HG02981 (cell line): Measurements from ENCODE around the gene TMEM250.
"Not testable (repeated sequence)": the region's sequence is repeated elsewhere in the genome, so short reads cannot be mapped to it uniquely, and the experiment has no call there.

Experiments
- ATAC-seq: cut with Tn5 transposase; IDR thresholded peaks from one replicate; pipeline ENCODE4 v1.9.1; 2021; ENCODE audit warnings: mild to moderate bottlenecking, moderate library complexity; ENCODE audit not compliant: unreplicated experiment

The TMEM250 gene

DNA sequence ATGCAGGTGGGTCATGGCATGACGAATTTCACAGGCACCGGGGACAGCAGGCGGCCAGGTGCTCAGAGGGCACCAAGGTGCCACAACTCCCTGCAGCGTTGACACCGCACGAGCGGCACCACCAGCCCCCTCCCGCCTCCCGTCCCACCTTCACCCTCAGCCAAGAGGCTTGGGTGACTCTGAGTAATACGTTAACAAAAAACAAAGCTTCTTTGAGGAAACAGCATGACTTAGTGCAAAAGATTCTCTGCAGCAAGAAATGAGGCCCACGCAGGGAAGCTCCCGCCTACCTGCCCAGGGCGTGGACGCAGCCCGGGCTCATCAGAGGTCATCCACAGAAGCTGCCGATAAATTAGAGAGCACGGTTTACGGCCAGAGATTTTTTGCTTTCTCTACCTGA, 4.1 kb downstream of the TMEM250 start:
- no peak for ATAC-seq

DNA sequence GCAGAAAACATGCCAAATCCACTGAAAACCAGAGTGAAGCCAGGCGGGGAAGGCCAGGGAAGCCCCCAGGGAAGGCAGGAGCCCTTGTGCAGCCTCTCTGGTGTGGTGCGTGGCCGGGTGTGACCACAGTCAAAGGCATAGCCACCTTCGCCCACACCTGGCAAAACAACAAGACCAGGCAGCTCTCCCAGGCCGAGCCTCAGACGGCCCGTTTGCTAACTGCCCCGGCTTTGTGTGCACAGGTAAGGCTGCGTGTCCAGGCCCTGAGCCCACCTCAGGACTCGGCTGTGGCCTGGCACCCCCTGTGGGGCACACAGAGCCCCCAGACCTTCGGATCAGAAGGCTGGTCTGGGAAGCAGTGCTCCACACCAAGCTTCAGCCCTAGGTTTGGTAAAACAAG, 6.1 kb downstream of the TMEM250 start:
- ATAC-seq: no peak

DNA sequence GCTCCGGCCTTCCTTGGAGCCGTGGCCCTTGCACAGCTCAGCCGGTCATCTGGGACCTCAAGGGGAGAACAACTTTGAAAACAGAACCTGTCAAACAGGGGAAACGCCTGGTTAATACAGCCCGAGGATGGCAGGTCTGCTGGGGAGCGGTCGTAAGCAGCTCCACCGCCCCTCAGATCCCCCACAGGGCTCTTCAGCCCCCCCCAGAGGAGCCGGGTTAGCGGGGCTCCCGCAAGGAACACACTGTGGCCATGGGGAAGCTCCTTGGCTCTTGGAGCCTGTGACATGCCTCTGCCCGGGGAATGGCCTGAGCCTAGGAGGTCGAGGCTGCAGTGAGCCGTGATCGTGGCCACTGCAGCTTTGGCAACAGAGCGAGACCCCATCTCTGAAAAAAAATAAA, 6.8 kb downstream of the TMEM250 start:
- ATAC-seq: no peak

DNA sequence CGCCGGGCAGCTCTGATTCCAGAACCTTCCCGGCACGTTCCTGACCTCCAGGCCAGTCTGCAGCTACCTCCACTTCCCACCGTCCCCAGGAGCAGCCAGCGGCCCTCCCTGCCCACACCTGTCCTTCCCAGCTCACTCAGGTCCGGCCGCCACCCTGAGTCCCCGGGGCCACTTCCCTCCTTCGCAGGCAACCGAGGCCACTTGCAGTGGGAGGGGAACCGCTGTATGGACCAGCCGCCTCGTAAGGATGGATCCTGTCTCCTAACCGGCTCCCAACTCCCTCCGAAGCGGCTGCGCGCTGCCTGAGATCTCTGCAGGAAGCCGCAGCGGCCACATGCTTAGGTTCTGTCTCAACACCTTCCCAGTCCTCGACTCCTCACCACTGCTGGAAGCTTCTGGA, 7.5 kb downstream of the TMEM250 start:
- ATAC-seq: no peak

DNA sequence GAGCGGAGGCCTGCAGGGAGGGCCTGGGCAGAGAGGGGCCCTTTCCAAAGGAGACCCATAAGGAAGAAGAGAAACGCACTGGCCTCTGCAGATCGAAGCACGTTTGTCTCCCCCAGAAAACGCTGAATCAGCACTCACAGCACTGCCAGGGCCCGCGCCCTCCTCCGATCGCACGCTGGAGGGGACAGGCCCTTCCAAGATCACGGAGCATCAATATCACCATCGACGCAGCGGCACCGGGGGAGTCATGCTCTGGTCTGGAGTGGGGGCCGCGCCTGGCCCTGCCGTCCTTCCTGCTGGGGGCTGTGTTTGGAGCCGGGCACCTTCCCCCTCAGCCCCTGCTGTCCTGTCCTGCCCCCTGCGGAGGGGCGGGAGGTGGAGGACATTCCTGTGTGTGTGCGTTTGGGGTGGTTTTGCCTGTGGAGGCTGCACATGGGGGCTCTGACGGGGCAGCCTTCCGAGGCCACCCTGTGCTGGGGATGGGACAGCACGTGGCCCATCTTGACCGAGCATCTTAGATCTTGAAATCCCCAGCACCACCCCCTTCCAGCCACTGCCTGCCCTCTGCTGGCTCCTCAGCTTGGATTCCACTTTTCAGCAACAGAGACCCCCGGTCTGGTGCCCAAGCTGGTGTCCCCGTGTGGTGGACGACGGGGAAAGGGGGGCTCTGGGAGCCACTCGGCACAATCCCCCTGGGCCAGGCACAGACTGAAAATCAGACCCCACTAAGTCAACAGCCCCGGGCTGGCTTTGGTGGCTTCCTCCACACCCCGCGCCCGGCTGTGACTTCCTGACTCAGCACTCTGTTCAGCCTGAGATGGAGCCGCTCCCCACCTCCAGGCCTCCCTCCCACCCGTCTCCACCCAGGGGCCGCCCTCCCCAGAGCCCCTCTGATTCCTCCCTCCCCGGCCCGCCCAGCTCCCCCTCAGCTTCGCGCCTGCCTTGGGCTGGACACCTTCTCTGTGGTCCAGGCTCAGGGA, 8.3 kb downstream of the TMEM250 start:
- peak; percentile 2 for ATAC-seq

DNA sequence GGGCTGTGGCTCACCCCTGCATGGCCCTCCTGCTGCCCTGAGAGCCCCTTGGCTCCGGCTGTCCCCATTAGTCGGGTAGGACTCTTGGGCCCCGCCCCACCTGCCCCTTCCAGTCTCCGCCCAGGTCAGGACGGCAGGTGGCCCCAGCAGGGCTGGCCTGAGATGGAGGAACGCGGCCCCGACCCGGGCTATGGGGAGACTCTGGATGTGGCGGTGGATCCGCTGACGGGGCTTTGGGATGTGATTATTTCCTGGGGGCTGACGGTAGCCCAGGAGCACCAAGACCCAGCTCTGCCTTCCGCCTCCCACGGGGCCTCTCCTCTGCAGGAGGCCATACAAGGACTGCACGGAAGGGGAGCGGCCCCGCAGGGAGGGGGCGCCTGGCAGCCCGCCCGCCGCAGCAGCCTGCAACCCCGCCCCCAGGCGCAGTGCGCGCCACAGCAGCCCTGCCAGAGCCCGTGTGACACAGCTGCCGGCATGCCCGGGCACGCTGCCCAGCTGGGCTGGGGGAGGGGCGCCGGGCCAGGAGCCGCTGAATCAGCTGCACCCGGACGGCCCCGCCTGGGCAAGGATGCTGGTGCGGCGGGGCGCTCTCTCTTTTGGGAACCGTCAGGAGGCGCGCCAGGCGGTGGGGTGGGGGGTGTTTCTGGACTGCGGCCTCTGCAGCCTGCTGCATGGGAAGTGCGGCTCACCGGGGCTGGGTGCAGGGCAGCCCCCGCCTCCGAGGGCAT, 9.2 kb downstream of the TMEM250 start:
- peak; percentile 63 for ATAC-seq

DNA sequence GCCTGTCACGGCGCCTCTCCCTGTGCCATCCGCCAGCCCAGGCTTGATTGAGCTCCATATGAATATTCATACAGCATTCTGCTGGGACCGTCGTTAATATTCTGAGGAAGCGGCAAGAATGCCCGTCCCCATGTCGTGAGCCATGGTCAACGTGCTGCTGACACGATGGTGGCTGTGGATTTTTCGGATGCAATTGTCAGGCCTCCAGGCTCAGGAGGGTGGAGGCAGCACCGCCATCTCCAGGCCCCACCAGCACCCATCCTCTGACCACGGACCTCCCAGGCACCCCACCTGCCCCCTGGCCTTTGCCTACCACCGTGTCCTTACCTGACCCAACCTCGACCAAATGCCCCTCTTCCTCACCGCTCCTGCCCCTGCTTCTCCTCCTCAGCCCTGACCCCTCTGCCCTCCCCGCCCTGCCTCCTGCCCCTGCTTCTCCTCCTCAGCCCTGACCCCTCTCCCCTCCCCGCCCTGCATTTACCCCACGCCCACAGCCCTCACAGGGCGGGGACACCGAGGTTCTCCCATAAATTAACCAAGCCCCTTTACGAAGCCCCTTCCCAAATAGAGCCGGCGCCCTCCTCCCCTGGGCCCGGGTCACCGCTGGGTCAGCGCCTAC, 9.9 kb downstream of the TMEM250 start:
- ATAC-seq: no peak

DNA sequence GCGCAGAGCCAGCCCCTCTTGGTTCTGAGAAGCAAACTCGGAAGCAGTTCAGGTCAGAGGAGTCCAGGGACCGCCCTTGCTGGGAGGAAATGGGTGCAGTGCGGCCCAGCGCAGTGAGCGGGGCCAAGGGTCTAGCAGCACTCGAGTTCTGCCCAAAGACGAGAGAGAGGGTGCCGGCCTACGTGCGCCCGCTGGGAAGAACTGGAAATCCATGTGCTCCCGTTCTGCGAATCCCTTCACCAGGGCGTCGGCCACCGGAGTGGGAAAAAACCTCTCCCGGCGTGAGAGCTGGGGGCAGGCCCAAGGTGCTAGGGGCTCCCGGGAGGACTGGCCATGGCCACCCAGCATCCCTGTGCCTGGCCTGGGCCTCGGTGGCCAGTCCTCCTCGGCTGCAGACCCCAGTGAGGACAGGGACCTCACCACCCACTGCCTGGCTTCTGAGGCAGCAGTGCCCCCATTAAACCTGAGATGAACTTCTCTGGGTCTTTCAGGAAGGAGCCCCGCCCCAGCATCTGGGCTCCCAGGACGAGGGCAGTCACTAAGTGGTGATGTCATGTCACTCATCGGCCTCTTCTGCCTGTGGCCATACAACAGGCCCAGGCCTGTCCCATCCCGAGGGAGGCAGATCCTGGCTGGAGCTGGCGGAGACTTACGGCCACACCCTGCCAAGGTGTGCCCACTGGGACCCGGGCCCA, 10.6 kb downstream of the TMEM250 start:
- ATAC-seq: no peak

DNA sequence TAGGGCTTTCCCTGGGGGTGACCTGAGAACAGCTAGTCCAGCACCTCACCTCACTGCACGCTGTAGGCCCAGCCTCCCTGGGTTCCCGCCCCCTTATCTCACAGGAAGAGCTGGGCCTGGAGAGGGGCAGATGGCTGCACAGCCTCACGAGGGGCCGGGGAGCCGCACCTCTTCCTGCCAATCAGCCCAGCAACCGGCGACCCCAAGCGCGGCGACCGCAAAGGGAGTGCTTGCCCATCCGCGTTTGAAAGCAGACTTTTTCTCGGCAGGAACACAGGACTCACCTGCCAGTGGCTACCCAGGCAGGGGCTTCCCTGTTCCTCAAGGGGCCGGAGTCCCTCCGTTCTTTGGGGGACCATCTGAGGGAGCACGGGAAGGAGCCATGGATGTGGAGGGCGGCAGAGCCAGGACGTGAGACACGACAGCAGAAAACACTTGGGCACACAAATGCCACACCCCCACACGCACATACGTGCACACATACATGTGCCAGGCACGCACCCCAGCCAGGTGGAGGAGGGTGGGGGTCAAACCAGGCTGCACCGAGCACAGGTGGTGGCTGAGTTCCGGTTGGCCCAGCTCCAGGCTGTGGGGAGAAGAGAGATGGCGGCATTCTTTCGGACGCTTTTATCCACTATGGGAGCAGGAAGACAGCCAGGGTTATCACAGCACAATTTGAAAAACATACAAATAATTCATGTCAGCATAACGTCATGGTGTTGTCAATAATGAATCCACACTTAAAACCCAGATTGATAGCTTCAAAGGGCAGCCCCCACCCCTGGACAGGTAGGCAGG, 11.3 kb downstream of the TMEM250 start:
- ATAC-seq: no peak

DNA sequence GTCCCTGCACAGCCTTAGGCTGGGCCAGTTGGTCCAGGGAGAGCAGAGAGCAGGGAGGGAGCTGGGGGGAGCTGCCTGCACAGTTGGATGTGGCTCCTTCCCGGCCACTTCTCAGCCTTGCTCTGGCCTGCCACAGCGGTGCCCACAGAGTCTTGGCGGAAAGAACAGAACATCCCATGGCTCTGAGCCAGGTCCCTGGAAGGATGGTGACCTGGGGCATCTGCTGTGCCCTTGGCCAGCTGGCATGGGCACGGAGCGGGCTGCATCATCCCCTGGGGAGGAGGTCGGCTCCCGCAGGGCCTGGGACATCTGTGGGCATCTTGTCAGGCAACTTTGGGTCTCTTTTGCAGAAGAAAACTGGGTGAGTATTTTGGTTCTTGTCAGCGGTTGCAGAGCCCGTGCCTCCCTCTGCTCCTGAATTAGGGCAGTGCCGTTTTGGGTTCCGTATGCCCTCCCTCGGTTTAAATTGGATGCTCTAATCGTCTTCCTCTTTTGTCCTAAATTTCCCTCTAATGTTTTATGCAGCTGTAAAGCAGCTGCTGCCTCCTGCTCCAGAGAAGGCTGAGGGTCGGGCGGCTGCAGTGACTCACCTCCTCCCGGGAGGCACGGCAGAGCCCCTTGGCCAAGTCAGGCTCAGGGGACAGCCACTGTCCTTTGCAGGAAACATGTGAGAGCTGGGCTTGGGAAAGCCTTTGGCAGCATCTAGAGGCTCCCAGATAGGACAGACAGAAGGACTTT, 13.1 kb downstream of the TMEM250 start:
- ATAC-seq: no peak

DNA sequence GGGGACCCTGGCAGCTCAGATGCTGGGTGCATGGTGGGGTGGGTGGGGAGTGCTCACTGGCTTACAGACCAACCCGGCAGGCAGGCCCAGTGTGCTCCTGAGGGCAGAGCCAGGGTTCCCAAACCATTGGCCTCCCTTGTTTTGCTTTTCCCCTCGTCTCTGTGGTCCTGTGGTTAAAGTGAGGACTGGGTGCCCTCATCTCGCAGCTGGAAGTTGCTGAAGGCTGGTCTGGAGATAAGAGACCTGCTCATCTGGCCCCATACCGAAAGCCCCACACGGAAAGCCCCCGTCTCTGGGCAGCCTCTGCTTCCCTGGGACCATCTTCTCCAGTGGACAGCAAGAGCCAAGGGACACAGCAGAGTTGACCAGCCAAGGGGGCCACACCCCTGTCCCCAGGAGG, 13.8 kb downstream of the TMEM250 start:
- no peak for ATAC-seq

DNA sequence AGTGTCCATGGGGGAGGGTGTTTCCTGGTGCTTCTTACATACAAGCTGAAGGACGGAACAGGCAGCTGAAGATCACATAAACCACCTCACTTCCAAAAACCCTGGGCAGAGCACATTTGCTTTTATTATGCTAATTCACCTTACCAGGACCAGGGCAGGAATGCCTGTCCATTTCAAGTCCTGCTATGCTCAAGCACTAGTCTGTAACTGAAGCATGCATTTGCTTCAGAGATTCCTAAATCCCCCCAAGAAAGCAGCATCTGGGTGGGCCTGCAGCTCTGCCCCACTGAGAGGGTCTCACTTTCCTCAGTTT, 14.2 kb downstream of the TMEM250 start:
- ATAC-seq: no peak

DNA sequence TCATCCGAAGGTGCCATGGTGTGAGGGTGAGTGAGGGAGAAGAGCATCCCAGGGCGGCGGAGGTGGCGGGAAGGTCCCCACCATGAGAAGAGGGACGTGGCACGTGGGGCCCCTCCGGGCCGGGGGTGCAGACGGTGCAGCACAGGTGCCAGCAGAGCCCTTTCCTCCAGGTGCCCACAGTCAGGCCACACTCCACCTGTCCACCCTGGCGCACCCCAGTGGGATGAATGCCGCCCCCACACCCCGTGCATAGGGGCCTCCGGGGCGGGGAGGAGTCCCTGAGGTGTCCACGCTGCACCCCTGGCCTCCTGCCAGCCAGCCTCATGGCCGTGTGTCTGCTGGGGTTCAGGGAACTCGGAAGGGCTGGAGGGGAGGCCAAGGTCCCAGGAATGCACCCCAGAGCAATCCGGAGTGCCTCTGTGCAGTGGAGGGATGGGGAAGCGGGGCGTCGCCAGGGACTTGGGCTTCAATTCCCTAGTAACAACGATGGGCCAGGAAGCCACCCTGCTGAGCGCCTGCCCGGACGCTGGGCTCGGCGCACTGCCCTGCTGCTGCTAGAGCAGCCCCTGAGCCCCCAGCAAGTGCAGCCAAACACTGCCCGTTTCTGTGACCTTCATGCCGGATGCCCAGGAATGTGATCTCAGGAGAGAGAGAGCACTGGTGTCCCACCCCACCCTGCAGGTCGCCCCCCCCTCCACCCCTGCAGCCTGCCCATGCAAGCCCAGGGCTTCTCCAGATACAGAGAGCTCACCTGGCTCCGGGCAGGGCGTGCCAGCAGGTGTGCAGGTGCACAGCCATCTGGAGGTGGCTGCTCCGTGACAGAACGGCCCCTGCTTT, 14.8 kb downstream of the TMEM250 start:
- no peak for ATAC-seq

DNA sequence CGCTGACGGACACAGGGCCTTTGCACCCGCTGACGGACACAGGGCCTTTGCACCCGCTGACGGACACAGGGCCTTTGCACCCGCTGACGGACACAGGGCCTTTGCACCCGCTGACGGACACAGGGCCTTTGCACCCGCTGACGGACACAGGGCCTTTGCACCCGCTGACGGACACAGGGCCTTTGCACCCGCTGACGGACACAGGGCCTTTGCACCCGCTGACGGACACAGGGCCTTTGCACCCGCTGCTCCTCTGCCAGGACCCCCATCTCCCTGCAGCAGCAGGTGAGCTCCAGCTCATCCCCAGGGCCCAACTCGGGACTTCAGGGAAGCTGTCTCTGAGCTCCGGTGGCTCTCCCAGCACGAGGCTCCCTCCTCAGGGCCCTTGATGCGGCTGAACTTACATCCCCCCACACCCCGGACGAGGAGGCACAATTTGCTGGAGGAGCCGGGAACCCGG, 17.0 kb downstream of the TMEM250 start:
- not testable (repeated sequence) for ATAC-seq

DNA sequence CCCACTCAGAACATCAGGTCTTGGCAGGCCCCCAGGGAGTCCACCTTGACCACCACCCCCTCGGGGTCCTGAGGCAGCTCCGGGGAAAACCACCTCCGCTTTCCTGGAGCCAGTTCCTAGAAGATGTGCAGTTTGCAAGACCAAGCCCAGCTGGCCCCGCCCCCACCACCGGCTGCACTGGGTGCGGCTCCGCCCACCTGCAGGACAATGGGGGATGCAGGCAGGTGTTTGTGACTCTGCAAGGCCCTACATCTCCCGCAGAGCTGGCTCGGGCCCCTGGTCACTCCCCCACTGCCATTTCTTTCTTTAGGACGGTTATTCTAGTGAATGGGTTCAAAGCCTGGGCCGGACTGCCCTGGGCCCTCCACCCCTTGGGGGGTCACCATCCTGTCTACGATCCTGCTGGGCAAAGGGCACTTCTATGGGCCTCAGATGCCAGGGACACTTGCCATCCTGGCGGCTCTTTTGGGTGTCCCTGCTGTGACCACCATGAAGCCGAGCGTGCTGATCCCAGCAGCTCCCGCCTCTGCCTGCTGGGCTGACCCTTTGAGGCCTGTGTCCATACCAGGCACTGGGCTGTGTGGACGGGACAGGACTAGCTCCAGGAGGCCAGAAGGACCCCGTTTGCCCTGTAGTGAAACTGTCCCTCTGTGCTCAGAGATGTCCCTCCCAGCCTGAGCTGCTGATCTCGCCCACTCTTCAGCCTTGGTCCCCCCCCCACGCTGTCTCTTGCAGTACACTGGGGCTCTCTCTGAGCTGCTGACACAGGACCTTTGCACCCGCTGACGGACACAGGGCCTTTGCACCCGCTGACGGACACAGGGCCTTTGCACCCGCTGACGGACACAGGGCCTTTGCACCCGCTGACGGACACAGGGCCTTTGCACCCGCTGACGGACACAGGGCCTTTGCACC, 17.7 kb downstream of the TMEM250 start:
- no peak for ATAC-seq

DNA sequence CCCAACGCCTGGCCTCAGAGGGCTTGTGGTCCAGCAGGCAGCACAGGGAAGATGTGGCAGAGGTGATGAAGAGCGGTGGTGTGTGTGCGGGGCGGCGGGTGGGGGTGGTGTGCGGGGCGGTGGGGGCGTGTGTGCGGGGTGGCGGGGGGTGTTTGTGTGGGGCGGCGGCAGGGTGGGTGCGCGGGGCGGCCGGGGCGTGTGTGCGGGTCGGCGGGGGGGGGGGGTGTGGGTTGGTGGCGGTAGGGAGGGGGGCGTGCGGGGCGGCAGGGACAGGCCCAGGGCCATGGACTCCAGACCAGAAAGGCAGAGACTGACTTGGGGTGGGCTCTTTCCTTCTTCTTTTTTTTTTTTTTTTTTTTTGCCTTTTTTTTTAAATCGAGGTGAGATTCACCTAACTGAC, 19.1 kb downstream of the TMEM250 start:
- no peak for ATAC-seq

DNA sequence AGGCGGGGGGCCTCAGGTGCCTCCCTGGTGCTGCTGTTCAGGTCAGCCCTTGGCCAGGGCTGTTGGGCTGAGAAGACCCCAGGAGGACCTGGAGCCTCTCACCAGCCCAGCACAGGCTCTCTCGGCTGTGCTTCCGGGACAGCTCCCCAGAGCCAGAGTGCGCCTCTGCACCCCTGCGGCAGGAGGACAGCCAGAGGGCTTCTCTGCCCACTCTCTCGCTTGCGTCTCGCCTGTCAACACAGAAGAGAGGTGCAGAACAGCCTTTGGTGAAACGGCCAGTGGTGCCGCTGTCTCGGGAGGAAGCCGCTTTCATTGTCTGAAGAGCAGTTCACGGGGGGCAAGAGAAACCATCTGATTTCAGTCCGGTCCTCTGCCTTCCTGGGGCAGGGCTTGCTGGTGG, 19.8 kb downstream of the TMEM250 start:
- ATAC-seq: no peak

DNA sequence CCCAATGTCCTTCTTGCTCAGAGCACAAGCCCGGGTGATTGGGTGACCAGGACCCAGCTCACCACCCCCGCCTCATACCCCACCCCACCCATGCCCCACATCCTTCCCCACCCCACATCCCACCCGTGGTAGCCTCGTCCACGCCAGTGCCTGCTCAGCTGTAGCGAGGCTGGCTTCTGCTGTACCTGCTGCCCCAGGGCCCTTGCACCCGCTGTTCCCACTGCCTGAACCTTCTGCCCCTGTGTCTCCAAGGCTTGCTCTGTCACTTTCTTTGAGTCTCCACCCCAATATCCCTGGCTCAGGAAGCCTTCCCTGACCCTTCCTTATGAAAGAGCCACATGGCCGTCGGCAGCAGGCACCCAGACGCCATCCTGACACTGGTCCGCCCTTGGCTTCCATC, 20.5 kb downstream of the TMEM250 start:
- no peak for ATAC-seq
